ENCODE data around the gene ESD.
A peak's percentile ranks its signal among the peaks of the same experiment; 100 is the strongest.

The ESD gene

GRCh38 chr13:46735425-46735824 is 61.5 kb downstream of the ESD start:
- H3K79me2 ChIP-seq (ENCODE audit: insufficient read depth, low read length), result no peaks in the 10 kb centered on the region
- H3K27ac ChIP-seq (ENCODE audit: low read depth, low read length, poor library complexity, severe bottlenecking), result no peak overlapping the region
- H3K4me3 ChIP-seq (ENCODE audit: low read depth, low read length, poor library complexity, severe bottlenecking), result no peak overlapping the region
- peaks cover 12% of the 10 kb centered on the region; the same call in 1 of the 2 replicates for H3K36me3 ChIP-seq (ENCODE audit: insufficient read depth, low read length)
- no peaks in the 10 kb centered on the region for H3K9me3 ChIP-seq (ENCODE audit: low read length)
- no peaks in the 10 kb centered on the region for H3K9me2 ChIP-seq (ENCODE audit: low read depth, low read length)
- no peak overlapping the region for H2AFZ ChIP-seq (ENCODE audit: low read length)
- no peaks in the 10 kb centered on the region for H3K4me1 ChIP-seq (ENCODE audit: insufficient read depth, low read length, severe bottlenecking)
- no peak for TF ChIP-seq CTCF (IDR thresholded peaks at IDR 0.05; ENCODE audit: low read length)
- no peak for TF ChIP-seq EZH2 (IDR thresholded peaks at IDR 0.05; ENCODE audit: borderline replicate concordance, low read length)
- H3K27me3 ChIP-seq (ENCODE audit: insufficient read depth, low read length), result no peaks in the 10 kb centered on the region
- H4K20me1 ChIP-seq (ENCODE audit: insufficient read depth, low read length), result no peaks in the 10 kb centered on the region
- no peak overlapping the region for H3K9ac ChIP-seq (ENCODE audit: low read length)
- H3F3A ChIP-seq (ENCODE audit: insufficient read depth, low read length), result no peaks in the 10 kb centered on the region
- H3K4me2 ChIP-seq (ENCODE audit: low read length), result no peak overlapping the region

GRCh38 chr13:46731535-46731934 is 65.4 kb downstream of the ESD start:
- TF ChIP-seq CTCF (IDR thresholded peaks at IDR 0.05; ENCODE audit: low read length) (no peak), EZH2 (IDR thresholded peaks at IDR 0.05; ENCODE audit: borderline replicate concordance, low read length) (no peak)
- H3K27ac ChIP-seq (ENCODE audit: low read depth, low read length, poor library complexity, severe bottlenecking), result no peak overlapping the region
- H2AFZ ChIP-seq (ENCODE audit: low read length), result no peak overlapping the region
- no peak overlapping the region for H3K9ac ChIP-seq (ENCODE audit: low read length)
- no peak overlapping the region for H3K4me3 ChIP-seq (ENCODE audit: low read depth, low read length, poor library complexity, severe bottlenecking)
- no peaks in the 10 kb centered on the region for H3K27me3 ChIP-seq (ENCODE audit: insufficient read depth, low read length)
- no peaks in the 10 kb centered on the region for H4K20me1 ChIP-seq (ENCODE audit: insufficient read depth, low read length)
- peaks cover 23% of the 10 kb centered on the region for H3K36me3 ChIP-seq (ENCODE audit: insufficient read depth, low read length)
- H3K9me2 ChIP-seq (ENCODE audit: low read depth, low read length), result no peaks in the 10 kb centered on the region
- no peaks in the 10 kb centered on the region for H3K9me3 ChIP-seq (ENCODE audit: low read length)
- no peaks in the 10 kb centered on the region for H3K79me2 ChIP-seq (ENCODE audit: insufficient read depth, low read length)
- H3K4me2 ChIP-seq (ENCODE audit: low read length), result no peak overlapping the region
- no peaks in the 10 kb centered on the region for H3K4me1 ChIP-seq (ENCODE audit: insufficient read depth, low read length, severe bottlenecking)
- no peaks in the 10 kb centered on the region for H3F3A ChIP-seq (ENCODE audit: insufficient read depth, low read length)

GRCh38 chr13:46728777-46729176 is 68.2 kb downstream of the ESD start:
- H3K9me2 ChIP-seq (ENCODE audit: low read depth, low read length), result no peaks in the 10 kb centered on the region
- no peak overlapping the region for H3K27ac ChIP-seq (ENCODE audit: low read depth, low read length, poor library complexity, severe bottlenecking)
- H3K9ac ChIP-seq (ENCODE audit: low read length), result no peak overlapping the region
- H4K20me1 ChIP-seq (ENCODE audit: insufficient read depth, low read length), result no peaks in the 10 kb centered on the region
- H3F3A ChIP-seq (ENCODE audit: insufficient read depth, low read length), result no peaks in the 10 kb centered on the region
- no peaks in the 10 kb centered on the region for H3K4me1 ChIP-seq (ENCODE audit: insufficient read depth, low read length, severe bottlenecking)
- no peaks in the 10 kb centered on the region for H3K27me3 ChIP-seq (ENCODE audit: insufficient read depth, low read length)
- TF ChIP-seq CTCF (IDR thresholded peaks at IDR 0.05; ENCODE audit: low read length), result peak; percentile 38; the same call in 1 of the 2 replicates
- TF ChIP-seq EZH2 (IDR thresholded peaks at IDR 0.05; ENCODE audit: borderline replicate concordance, low read length), result no peak
- no peaks in the 10 kb centered on the region for H3K79me2 ChIP-seq (ENCODE audit: insufficient read depth, low read length)
- no peak overlapping the region for H2AFZ ChIP-seq (ENCODE audit: low read length)
- peaks cover 34% of the 10 kb centered on the region for H3K36me3 ChIP-seq (ENCODE audit: insufficient read depth, low read length)
- H3K9me3 ChIP-seq (ENCODE audit: low read length), result no peaks in the 10 kb centered on the region
- H3K4me2 ChIP-seq (ENCODE audit: low read length), result no peak overlapping the region
- H3K4me3 ChIP-seq (ENCODE audit: low read depth, low read length, poor library complexity, severe bottlenecking), result no peak overlapping the region

All from OCI-LY1 (cell line).